Spinal cord (tissue), 10 donors: ENCODE results near the gene SDHB. TPM values are rescaled to one million over a fixed set of nuclear protein-coding genes. Genes with fewer than 3 reads are reported as not detected.

Source experiments
- DNase-seq, 6 donors: peaks; one replicate each; pipeline versions ENCODE4 v3.0.0 to v3.0.0-alpha.2; 2013 to 2015; ENCODE audit warnings: low spot score in 6 of 6, low read depth in 4 of 6
- H3K27ac ChIP-seq: one replicate; pipeline ENCODE4 v1.5.1; 2013; ENCODE audit warnings: low read depth, low read length, control low read depth
- H3K27me3 ChIP-seq: one replicate; pipeline ENCODE4 v1.6.1; 2013; ENCODE audit warnings: low read length; ENCODE audit not compliant: control insufficient read depth, insufficient read depth
- H3K36me3 ChIP-seq: one replicate; pipeline ENCODE4 v1.6.1; 2013; ENCODE audit warnings: low read length; ENCODE audit not compliant: control insufficient read depth, insufficient read depth
- H3K4me1 ChIP-seq: one replicate; pipeline ENCODE4 v1.6.1; 2013; ENCODE audit warnings: low read length; ENCODE audit not compliant: control insufficient read depth, insufficient read depth
- H3K4me3 ChIP-seq: one replicate; pipeline ENCODE4 v1.5.1; 2013; ENCODE audit warnings: low read depth, low read length, control low read depth
- H3K9me3 ChIP-seq: one replicate; pipeline ENCODE4 v1.6.1; 2013; ENCODE audit warnings: low read length; ENCODE audit not compliant: control insufficient read depth, insufficient read depth
- WGBS: methylation state at CpG from one replicate; pipeline ENCODE4 v1.1.5; 2013; ENCODE audit warnings: missing lambda C conversion rate; ENCODE audit not compliant: insufficient coverage; 5-methylcytosine and 5-hydroxymethylcytosine counted together
- polyA plus RNA-seq, 2 donors: library from polyadenylated mRNA; unstranded; fragments of 120-200 nt; gene quantifications; one replicate each; pipeline ENCODE4 v1.2.1, GENCODE V29; 2013; ENCODE audit not compliant: insufficient read length in 2 of 2
- total RNA-seq, 2 donors: library from RNA; depleted of rRNA in 1 of 2; stranded (reverse); fragments of 120-200 nt in 1 of 2; fragments of >200 nt in 1 of 2; gene quantifications; one replicate each; pipeline versions ENCODE4 v1.2.3 to v1.2.4, GENCODE V29; 2013 to 2014
- donor health status: healthy.

The SDHB gene
- total and polyA plus RNA-seq, 4 donors: 115 to 129 (median 123) TPM

- Histone ChIP-seq H3K36me3 (peaks cover 23% of the 10 kb centered on the region), H3K27me3 (peaks cover 2% of the 10 kb centered on the region), H3K9me3 (no peaks in the 10 kb centered on the region), H3K4me1 (no peaks in the 10 kb centered on the region), H3K27ac (no peak overlapping the region), H3K4me3 (no peak overlapping the region)
- WGBS: 91% methylated on average over 6 of the region's 8 CpGs
- no peak for DNase-seq
Measured at GRCh38 chr1:17080085-17080759, 26.4 kb upstream of the SDHB start.

GRCh38 chr1:17078991-17079868, 25.4 kb upstream of the SDHB start:
- Histone ChIP-seq H3K27me3 (no peaks in the 10 kb centered on the region), H3K4me3 (no peak overlapping the region), H3K27ac (no peak overlapping the region), H3K4me1 (no peaks in the 10 kb centered on the region), H3K36me3 (peaks cover 26% of the 10 kb centered on the region), H3K9me3 (no peaks in the 10 kb centered on the region)
- WGBS: 88% methylated on average over 11 of the region's 16 CpGs
- DNase-seq: no peak

- WGBS: 83% methylated on average over 12 of the region's 17 CpGs
- no peak for DNase-seq
- Histone ChIP-seq H3K27me3 (no peaks in the 10 kb centered on the region), H3K27ac (no peak overlapping the region), H3K4me3 (no peak overlapping the region), H3K9me3 (no peaks in the 10 kb centered on the region), H3K4me1 (no peaks in the 10 kb centered on the region), H3K36me3 (peaks cover 29% of the 10 kb centered on the region)
Measured at GRCh38 chr1:17075470-17076255, 21.8 kb upstream of the SDHB start.

GRCh38 chr1:17071794-17072193, 18.0 kb upstream of the SDHB start:
- no peak overlapping the region for H3K4me3 ChIP-seq
- no peaks in the 10 kb centered on the region for H3K27me3 ChIP-seq
- H3K9me3 ChIP-seq: no peaks in the 10 kb centered on the region
- peaks cover 31% of the 10 kb centered on the region for H3K36me3 ChIP-seq
- H3K27ac ChIP-seq: no peak overlapping the region
- no CpG with 5 or more reads among the region's 6 CpGs for WGBS
- peaks cover 21% of the 10 kb centered on the region for H3K4me1 ChIP-seq
- no peak for DNase-seq

GRCh38 chr1:17070163-17070525, 16.3 kb upstream of the SDHB start:
- Histone ChIP-seq H3K4me3 (no peak overlapping the region), H3K36me3 (peaks cover 25% of the 10 kb centered on the region), H3K9me3 (no peaks in the 10 kb centered on the region), H3K4me1 (peaks cover 23% of the 10 kb centered on the region), H3K27ac (no peak overlapping the region), H3K27me3 (no peaks in the 10 kb centered on the region)
- DNase-seq: no peak
- WGBS: 80% methylated on average over 9 of the region's 10 CpGs

- Histone ChIP-seq H3K27ac (no peak overlapping the region), H3K9me3 (no peaks in the 10 kb centered on the region), H3K4me1 (peaks cover 23% of the 10 kb centered on the region), H3K36me3 (peaks cover 22% of the 10 kb centered on the region), H3K27me3 (no peaks in the 10 kb centered on the region), H3K4me3 (no peak overlapping the region)
- no peak for DNase-seq
- WGBS: 96% methylated on average over 6 of the region's 6 CpGs
Measured at GRCh38 chr1:17069452-17070162, 15.8 kb upstream of the SDHB start.

GRCh38 chr1:17068789-17069188, 15.0 kb upstream of the SDHB start:
- Histone ChIP-seq H3K4me1 (peaks cover 27% of the 10 kb centered on the region), H3K36me3 (peaks cover 19% of the 10 kb centered on the region), H3K27me3 (no peaks in the 10 kb centered on the region), H3K27ac (no peak overlapping the region), H3K4me3 (no peak overlapping the region), H3K9me3 (no peaks in the 10 kb centered on the region)
- WGBS: 92% methylated on average over 12 of the region's 12 CpGs
- no peak for DNase-seq

- H3K27ac ChIP-seq: no peak overlapping the region
- H3K4me3 ChIP-seq: no peak overlapping the region
- peak in 2 of 6 donors; percentile 43 to 82 for DNase-seq
- no peaks in the 10 kb centered on the region for H3K9me3 ChIP-seq
- H3K4me1 ChIP-seq: peaks cover 34% of the 10 kb centered on the region
- H3K27me3 ChIP-seq: no peaks in the 10 kb centered on the region
- H3K36me3 ChIP-seq: peaks cover 19% of the 10 kb centered on the region
- WGBS: 39% methylated on average over 4 of the region's 10 CpGs
Measured at GRCh38 chr1:17067465-17068240, 13.8 kb upstream of the SDHB start.
